Colonic mucosa (tissue), 4 donors: ENCODE results near the gene TENT4B. TPM values are rescaled to one million over a fixed set of nuclear protein-coding genes. Genes with fewer than 3 reads are reported as not detected.

Experiments
- DNase-seq: peaks from one replicate; pipeline ENCODE4 v3.0.0-alpha.2; 2020
- H3K27ac ChIP-seq: fragments of 200-600 bp; one replicate; pipeline ENCODE4 v1.8.0; 2021
- H3K27me3 ChIP-seq: fragments of 200-600 bp; one replicate; pipeline ENCODE4 v1.8.0; 2021
- H3K36me3 ChIP-seq: fragments of 200-600 bp; one replicate; pipeline ENCODE4 v1.8.0; 2021
- H3K4me1 ChIP-seq: fragments of 200-600 bp; one replicate; pipeline ENCODE4 v1.8.0; 2021; ENCODE audit warnings: mild to moderate bottlenecking
- H3K4me3 ChIP-seq: fragments of 200-600 bp; one replicate; pipeline ENCODE4 v1.8.0; 2021
- H3K9ac ChIP-seq, 2 donors: one replicate each; pipeline ENCODE4 v1.7.0; 2013; ENCODE audit warnings: control low read depth in 2 of 2, low read depth in 2 of 2, low read length in 2 of 2
- H3K9me3 ChIP-seq: fragments of 200-600 bp; one replicate; pipeline ENCODE4 v1.8.0; 2021
- intact Hi-C: fragments of 100-400 bp; cut with DNase I; formaldehyde crosslinking; loops from one replicate; pipeline ENCODE4 v1.14.1; 2022
- total RNA-seq, 2 donors: library from RNA; stranded (reverse); fragmentation: NEBNext Ultra II Directional in 1 of 2; extraction: Animal tissue kit (Norgen Biotek cat#: 25700) in 1 of 2; gene quantifications; one replicate each; pipeline ENCODE4 v1.2.1, GENCODE V29; 2021
- TF ChIP-seq, protein P1 (sequence below): fragments of 200-600 bp; IDR thresholded peaks from one replicate; pipeline ENCODE4 v1.8.0; 2022; ENCODE audit warnings: antibody characterized with exemption, mild to moderate bottlenecking
- donor health status: healthy.
- donor health status: DM: no; HTN: no; CAD: no.
- donor health status: DM: no; HTN: no; CAD: no.

The TENT4B gene
- total RNA-seq, 2 donors from 2014 or later = 13.5 to 15.6 TPM

DNA sequence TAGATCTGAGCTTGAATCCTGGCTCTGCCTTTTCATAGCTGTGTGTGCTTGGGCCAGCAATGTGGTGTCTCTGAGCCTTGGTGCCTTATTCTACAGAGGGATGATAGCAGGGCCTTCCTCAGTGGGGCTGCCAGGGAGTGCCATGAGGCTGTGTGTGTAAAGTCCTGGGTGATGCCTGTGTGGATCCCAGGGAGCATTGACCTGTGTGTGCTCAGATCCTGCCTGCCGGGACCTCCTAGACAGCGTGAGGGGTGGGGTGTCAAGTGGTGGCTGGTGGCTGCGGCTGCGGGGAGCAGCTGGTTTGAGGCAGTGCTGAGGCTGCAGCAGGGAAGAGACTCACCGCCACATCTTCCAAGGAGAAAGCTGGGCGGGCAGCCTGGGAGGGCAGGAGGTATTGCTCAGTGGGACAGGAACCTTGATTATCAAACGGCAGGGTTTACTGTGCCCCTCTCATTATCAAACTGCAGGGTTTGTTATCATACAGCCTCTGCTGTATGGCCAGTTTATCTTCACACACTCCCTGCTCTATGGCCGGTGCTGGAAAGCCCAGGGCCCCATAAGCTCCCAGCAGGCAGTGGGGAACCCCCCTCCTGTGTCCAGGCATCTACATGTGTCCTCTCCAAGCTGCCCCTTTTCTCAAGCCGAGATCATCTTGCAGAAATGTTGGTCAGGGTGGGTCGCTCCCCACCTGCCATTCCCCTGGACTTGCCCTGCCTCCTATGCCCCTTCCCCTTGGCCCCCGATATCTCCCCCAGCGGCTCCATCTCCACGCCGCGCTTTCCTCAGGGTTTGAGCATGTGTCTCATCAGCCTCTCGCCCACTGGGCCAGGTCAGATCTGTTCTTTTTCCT lies 110.2 kb downstream of the TENT4B start:
- TF ChIP-seq, protein P1, sequence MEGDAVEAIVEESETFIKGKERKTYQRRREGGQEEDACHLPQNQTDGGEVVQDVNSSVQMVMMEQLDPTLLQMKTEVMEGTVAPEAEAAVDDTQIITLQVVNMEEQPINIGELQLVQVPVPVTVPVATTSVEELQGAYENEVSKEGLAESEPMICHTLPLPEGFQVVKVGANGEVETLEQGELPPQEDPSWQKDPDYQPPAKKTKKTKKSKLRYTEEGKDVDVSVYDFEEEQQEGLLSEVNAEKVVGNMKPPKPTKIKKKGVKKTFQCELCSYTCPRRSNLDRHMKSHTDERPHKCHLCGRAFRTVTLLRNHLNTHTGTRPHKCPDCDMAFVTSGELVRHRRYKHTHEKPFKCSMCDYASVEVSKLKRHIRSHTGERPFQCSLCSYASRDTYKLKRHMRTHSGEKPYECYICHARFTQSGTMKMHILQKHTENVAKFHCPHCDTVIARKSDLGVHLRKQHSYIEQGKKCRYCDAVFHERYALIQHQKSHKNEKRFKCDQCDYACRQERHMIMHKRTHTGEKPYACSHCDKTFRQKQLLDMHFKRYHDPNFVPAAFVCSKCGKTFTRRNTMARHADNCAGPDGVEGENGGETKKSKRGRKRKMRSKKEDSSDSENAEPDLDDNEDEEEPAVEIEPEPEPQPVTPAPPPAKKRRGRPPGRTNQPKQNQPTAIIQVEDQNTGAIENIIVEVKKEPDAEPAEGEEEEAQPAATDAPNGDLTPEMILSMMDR = no peak
- no peaks in the 10 kb centered on the region for H3K9me3 ChIP-seq
- no peaks in the 10 kb centered on the region for H3K36me3 ChIP-seq
- H3K27me3 ChIP-seq = no peaks in the 10 kb centered on the region
- H3K9ac ChIP-seq = no peak overlapping the region
- DNase-seq = no peak
- no peak overlapping the region for H3K4me3 ChIP-seq
- intact Hi-C loops = no loop called here
- peaks cover 35% of the 10 kb centered on the region for H3K4me1 ChIP-seq
- no peak overlapping the region for H3K27ac ChIP-seq

DNA sequence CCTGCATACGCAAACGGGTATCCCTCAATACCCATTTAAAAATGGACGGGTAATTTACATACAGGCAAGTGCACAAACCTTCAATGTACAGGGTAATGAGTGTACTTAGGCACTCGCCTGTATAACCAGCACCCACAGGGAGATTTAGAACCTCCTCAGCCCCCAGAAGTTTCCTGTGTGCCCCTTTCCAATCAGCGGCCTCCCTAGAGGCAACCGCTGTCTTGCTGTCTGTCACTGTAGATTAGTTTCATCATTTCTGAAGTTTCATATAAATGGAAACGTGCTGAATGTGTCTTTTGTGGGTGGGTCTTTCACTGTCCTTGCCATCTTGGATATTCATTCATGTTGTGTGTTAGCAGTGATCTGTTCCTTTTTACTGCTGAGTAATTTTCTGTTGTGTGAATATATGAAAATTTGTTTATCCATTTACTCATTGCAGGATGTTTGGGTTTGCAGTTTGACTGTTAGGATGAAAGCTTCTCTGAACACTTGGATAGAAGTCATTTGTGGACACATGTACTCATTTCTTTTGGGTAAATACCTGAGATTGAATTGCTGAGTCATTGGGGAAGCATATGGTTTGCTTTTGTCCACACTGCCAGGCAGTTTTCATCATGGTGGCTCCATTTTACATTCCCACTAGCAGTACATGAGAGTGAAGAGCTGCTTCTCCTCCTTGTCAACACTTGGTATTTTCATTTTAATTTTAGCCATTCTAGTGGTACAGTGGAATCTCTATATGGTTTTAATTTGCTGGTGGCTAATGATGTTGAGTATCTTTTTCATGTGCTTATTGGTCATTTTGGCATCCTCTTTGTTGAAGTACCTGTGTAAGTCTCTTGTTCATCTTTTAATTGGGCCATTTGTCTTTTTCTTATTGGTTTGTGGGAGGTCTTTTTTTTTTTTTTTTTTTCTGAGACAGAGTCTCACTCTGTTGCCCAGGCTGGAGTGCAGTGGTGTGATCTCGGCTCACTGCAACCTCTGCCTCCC lies 111.1 kb downstream of the TENT4B start:
- H3K4me3 ChIP-seq = no peak overlapping the region
- intact Hi-C loops = no loop called here
- H3K36me3 ChIP-seq = no peaks in the 10 kb centered on the region
- H3K27me3 ChIP-seq = no peaks in the 10 kb centered on the region
- H3K9ac ChIP-seq = no peak overlapping the region
- H3K27ac ChIP-seq = no peak overlapping the region
- no peaks in the 10 kb centered on the region for H3K9me3 ChIP-seq
- TF ChIP-seq, protein P1 = no peak
- DNase-seq = no peak
- peaks cover 30% of the 10 kb centered on the region for H3K4me1 ChIP-seq

DNA sequence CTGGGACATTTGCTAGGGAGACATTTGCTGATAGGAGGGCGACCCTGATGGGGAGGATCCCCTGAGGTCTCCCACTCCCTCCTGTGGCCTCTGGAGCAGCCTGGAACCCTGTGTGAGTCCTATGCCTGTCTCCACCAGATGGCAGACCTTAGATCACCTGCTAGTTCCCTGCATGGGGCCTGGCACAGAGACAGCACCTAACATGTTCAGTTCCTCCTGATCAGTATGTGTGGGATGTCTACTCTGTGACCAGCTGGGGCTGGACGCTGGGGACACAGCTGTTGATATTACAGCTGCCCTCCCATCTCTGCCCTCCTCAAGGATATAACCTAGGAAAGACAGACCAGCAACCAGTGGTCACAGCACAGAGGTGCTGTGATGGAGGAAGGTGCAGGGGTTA lies 112.2 kb downstream of the TENT4B start:
- peak; percentile 55 for DNase-seq
- no peak overlapping the region for H3K27ac ChIP-seq
- TF ChIP-seq, protein P1 = peak; percentile 39
- H3K27me3 ChIP-seq = no peaks in the 10 kb centered on the region
- peaks cover 24% of the 10 kb centered on the region for H3K4me1 ChIP-seq
- H3K9me3 ChIP-seq = no peaks in the 10 kb centered on the region
- no peaks in the 10 kb centered on the region for H3K36me3 ChIP-seq
- intact Hi-C loops = no loop called here
- peak overlapping the region in 1 of 2 donors; percentile 9 for H3K9ac ChIP-seq
- H3K4me3 ChIP-seq = no peak overlapping the region

DNA sequence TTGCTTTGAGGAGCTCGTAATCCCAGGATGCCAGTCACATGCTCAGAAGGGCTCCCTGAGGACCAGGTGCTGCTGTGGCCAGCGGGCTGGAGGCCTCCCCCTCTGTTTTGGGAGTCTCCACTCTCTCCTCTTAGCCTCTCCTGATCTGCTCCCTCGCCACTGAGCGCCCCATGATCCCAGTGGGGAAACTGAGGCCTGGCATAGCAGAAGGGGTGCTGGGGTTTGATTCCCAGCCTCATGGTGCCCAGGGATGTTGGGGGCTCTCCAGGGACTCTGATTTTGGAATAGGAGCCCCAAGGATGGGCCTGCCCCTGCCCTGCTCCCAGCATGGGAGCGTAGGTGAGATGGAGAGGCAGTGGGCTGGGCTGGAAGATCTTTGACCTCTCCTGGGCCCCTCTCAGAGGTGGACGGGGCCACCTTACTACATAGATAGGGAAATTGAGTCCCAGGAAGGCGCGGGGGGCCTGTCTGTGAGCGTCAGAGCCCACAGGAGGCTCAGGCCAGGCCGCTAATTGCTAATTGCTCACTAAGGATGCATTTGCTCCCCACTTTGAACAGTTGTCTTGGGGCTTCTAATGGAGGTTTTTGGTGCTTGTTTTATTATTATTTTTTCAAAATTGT lies 112.7 kb downstream of the TENT4B start:
- Histone ChIP-seq H3K4me1 (peaks cover 24% of the 10 kb centered on the region), H3K4me3 (peak overlapping the region; percentile 31), H3K9ac (peak overlapping the region; percentile 32 to 68), H3K27ac (peak overlapping the region; percentile 79), H3K27me3 (no peaks in the 10 kb centered on the region), H3K36me3 (no peaks in the 10 kb centered on the region), H3K9me3 (no peaks in the 10 kb centered on the region)
- intact Hi-C loops = no loop called here
- TF ChIP-seq, protein P1 = no peak
- DNase-seq = peak; percentile 30
